ENCODE data around the gene GPR150. TPM values are rescaled to one million over a fixed set of nuclear protein-coding genes. Genes with fewer than 3 reads are reported as not detected.

The GPR150 gene
- total RNA-seq, 4 donors from 2014 or later: 0.33 to 2.0 (median 0.63) TPM

DNA sequence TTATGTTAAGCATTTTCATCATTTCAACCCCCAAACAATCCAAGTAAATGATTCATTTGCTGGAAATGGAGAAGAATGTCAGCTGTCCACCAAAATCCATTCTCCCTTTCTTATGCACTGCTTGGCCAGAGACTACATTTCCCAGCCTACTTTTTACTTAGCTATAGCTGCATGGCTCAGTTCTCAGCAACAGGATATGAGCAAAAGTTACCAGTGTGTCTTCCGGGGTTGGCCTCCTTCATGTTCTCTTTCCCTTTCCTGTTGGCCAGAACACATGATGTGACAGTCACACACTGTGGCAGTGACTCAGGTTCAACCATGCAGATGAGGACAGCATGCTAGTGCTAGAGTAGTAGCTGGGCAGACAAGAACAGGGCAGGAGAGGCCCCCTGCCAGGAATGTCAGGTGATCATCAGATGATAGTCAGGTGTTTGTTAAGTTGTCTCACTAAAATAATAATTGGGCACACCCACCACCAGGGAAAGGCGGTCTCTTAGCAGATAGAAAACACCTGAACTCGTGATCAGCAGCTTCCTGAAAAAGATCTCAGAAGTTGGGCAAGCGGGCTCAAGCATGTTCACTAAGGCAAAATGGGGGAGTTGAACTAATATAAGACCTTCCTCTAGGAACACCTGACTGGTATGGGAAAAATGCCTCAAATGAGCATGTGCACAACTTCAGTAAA is 12.2 kb downstream of the GPR150 start:
- TF ChIP-seq, protein P1, sequence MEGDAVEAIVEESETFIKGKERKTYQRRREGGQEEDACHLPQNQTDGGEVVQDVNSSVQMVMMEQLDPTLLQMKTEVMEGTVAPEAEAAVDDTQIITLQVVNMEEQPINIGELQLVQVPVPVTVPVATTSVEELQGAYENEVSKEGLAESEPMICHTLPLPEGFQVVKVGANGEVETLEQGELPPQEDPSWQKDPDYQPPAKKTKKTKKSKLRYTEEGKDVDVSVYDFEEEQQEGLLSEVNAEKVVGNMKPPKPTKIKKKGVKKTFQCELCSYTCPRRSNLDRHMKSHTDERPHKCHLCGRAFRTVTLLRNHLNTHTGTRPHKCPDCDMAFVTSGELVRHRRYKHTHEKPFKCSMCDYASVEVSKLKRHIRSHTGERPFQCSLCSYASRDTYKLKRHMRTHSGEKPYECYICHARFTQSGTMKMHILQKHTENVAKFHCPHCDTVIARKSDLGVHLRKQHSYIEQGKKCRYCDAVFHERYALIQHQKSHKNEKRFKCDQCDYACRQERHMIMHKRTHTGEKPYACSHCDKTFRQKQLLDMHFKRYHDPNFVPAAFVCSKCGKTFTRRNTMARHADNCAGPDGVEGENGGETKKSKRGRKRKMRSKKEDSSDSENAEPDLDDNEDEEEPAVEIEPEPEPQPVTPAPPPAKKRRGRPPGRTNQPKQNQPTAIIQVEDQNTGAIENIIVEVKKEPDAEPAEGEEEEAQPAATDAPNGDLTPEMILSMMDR (IDR thresholded peaks at IDR 0.05; ENCODE audit: low read depth): no peak

DNA sequence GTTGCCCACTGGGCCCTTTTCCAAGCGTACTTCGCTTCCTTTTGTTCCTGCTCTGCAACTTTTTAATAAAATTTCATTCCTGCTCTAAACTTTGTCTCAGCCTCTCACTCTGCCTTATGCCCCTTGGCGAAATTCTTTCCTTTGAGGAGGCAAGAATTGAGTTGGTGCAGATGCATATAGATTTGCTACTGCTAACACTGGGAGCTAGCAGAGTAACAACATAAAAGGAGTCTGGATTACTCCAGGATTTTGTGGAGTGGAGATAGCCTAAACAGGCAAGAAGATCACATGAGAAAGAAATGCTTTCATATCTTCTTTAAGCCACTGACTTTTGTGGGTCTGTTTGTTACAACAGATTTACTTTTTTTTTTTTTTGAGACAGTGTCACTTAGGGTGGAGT is 13.8 kb downstream of the GPR150 start:
- TF ChIP-seq, protein P1 (IDR thresholded peaks at IDR 0.05; ENCODE audit: low read depth): no peak

DNA sequence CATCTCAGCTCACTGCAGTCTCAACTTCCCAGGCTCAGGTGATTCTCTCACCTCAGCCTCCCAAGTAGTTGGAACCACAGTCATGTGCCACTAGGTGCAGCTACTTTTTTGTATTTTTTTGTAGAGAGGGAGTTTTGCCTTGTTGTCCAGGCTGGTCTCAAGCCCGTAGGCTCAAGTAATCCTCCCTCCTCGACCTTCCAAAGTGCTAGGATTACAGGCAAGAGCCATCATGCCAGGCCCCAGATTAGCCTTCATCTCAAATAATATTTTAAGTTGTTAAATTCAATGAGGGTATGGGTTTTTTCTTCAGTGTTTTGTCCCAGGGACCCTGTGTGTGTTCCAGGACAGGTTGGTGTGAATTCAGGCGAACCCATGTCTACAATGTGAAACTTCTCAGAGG is 14.2 kb downstream of the GPR150 start:
- TF ChIP-seq, protein P1 (IDR thresholded peaks at IDR 0.05; ENCODE audit: low read depth): no peak

DNA sequence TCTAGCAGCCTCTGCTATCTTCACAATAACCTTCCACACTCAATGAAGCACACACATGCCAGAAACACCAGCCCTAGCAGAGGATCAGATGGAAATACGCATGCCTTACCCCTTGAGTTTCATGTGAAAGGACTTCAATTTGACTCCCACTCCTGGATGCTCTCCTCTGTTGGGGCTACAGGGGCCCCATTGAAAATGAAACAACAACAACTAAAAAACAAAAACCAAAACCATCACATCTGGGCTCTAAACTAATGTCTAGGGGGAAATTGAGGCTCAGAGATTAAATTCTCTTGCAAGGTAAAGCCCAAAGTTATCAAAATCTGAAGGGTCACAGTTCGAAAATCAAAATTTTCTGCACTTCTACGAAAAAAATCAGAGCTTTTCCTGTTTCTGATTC is 18.7 kb downstream of the GPR150 start:
- TF ChIP-seq, protein P1 (IDR thresholded peaks at IDR 0.05; ENCODE audit: low read depth): no peak

DNA sequence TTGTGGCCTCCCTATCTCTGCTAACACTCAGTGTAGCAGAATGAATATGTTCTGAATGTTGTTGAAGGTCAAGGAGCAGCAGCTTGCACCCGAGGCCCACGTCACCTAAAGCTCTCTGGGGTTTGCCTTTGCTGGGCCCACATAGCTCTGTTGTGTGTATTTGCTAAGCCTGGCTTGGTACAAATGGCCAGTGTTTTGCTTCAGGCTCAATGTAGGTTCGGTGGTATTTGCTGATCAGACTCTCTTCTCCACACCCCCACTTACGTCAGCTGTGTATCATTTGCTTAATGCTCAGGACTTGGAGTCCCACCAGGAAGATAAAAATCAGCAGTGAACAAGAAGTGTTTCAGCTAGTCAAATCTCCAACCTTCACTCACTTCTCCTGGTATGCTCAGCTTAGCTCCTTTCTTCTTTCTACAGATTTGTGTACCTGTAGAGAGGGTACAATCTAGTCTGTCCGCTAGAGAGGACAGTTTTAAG is 21.9 kb downstream of the GPR150 start:
- TF ChIP-seq, protein P1 (IDR thresholded peaks at IDR 0.05; ENCODE audit: low read depth): no peak

DNA sequence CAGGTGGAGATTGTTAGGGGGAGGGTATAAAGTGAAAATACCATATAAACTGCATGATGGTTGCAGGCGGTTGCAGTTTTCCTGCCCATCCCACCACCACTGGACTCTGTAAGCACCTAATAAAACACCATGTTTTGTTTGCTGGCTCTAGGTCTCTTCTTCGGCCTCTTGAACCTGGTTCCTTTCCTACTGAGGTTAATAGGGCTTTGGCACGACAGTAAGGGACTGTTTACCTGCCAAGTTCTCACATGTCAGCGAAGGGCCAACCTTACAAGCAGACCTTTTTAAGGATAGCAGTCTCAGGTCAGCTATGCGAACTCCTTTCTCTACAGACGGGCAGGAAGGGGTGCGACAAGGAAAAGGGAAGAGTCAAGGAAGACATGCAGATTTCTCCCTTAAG is 23.3 kb downstream of the GPR150 start:
- TF ChIP-seq, protein P1 (IDR thresholded peaks at IDR 0.05; ENCODE audit: low read depth): no peak

DNA sequence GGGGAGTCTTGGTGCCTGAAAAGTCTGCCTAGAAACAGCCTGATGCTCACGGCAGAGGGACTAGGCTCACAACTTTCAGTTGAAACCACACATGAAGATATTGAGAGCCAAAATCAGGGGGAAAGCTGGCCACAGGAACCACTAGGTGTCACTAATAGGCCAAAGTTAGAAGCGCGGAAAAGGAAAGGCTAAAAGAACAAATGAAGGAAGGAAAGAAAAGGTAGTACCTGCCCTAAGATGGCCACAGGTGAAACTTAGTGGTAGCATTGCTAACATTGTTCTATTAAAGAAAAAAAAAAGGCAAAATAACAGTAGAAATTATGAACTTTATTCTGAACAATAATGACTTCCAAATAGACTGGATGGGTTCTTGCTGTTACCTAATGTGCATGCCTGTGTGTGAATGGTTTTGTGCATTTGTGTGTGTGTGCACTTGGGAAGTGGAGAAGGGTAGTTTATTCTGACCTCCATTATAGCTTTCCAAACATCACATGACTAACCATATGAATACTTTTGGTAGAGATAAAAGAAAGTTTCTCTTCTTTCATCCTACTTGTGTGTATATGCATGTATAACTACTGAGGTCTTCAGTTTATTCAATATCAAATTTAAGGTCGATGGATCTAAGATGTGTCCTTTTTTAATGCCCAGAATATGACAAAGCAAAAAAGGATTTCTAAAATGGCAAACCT is 24.6 kb downstream of the GPR150 start:
- TF ChIP-seq, protein P1 (IDR thresholded peaks at IDR 0.05; ENCODE audit: low read depth): no peak
